HG02943 (cell line): ENCODE measurements around the gene ARFGAP2.

Experiments
- ATAC-seq: cut with Tn5 transposase; IDR thresholded peaks from one replicate; pipeline ENCODE4 v1.9.1; 2021; ENCODE audit warnings: mild to moderate bottlenecking, low read depth, moderate library complexity; ENCODE audit not compliant: unreplicated experiment

Gene ARFGAP2

DNA sequence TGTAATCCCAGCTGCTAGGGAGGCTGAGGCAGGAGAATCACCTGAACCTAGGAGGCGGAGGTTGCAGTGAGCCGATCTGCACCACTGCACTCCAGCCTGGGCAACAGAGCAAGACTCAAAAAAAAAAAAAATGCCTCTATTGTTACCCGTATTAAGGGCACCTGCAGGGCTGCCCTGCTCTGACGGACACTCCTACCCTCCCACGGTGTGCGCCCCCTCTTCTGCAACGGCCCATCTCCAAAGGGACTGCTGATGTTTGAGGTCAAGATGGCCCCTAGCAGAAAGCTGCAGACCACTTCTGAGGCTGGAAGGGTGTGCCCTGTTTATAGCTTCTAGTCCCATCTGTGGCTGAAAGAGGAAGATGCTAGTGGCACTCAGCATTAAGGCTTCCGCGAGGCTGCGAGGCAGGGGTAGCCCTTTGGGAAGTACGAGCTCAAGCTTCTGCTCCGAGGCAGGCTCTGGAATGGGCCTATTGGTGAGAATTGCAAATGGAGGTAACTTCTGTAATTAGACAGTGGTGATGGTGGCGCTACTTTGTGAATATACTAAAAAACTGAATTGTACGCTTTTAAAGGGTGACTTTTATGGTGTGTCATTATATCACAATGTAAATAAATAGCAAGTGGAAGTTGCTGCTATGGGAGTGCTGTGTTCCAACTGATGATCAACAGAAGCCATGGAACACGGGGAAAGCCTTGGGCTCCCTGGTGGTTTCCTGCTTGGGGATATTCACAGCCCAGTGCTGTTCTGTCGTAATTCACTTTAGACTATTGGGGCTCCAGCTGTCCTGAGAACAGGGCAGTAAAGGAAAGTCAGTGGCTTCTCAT lies 24.3 kb downstream of the ARFGAP2 start:
- ATAC-seq: no peak

DNA sequence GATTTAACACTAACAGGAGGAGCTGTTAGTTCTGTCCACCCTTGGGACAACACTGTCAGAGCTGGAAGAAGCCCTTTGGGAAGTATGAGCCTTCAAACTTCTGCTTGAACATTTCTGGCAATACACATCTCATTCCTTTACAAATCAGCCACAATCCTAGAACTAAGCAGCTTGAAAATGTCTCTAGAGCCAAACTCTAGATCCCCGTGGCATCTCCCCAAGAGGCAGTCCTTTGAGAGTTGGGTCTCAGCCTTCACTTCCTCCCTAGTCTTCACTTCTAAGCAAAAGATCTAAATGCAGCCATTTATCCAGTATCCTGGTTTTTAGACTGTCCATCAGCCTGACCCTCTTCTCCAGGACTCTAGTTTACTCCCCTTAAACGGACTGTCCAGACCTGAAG lies 26.9 kb downstream of the ARFGAP2 start:
- no peak for ATAC-seq

DNA sequence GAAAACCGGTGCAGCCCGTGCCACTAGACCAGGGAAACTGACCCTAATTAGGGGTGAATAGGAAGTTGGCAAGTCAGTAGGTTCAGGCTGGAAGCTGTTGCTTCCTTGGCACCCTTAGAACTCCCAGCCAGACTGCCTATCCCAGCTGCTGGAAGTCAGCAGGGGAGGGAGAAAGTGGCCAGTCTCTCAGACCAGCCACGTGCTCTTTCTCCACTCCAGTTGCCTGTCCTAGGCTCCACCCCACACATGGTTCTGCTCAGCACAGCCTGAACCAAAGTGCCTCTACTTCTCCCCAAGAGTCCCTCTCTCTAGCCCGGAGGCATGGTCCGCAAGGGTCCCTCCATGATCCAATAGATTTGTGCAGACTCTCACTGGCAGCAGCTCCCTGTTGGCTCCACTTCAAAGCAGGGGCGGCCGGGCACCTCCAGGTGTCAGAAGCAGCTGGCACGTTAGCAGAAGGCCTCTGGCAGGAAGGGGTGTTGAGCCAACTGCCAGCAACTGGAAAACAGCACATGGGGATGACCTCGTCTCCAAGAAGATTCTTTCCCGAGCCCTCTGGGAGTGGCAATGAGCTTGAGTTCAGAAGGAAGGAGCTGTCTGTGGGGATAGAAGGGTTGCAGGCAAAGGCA lies 27.7 kb downstream of the ARFGAP2 start:
- ATAC-seq: no peak

GRCh38 chr11:47148270-47148669 lies 28.4 kb downstream of the ARFGAP2 start:
- no peak for ATAC-seq

GRCh38 chr11:47147681-47148080 lies 29.0 kb downstream of the ARFGAP2 start:
- ATAC-seq: no peak

DNA sequence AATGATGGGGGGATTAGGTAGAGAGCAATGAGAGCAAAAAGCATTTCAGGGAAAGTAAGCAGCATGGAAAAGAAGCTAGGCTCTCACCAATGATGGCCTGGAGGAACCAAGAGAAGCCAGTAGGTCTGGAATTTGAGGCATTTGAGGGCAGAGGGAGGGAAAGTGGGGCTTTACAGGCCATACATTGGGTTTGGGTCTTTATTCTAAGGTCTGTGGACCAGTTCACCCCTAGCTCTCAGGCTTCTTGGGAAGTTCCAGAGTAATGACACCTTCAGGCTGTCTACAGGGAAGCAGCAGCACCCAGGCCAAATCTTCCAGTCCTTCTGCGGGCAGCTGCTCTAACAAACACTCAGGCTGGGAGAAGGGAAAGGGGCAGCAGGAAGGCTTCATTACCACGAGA lies 29.4 kb downstream of the ARFGAP2 start:
- ATAC-seq: no peak

- ATAC-seq: no peak
Measured at GRCh38 chr11:47144541-47144940, 32.1 kb downstream of the ARFGAP2 start.

DNA sequence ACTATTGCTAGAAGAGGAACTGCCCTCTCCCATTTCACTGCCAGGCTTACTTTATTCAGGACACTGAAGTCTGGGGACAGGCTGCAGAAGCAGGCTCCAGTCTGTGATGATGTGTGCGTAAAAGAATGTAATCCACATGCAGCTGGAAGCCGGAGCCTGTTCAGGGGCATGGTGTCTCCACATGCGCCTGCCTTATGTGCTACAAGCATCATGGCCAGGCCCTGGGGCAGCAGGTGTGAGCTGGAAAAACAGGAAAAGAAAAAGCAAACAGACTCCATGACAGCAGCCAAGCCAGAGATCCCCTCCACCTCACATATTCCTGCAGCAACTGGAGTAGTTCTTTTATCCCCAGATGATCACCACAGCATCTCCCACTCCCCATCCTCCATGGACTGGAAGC lies 33.4 kb downstream of the ARFGAP2 start:
- ATAC-seq: no peak

DNA sequence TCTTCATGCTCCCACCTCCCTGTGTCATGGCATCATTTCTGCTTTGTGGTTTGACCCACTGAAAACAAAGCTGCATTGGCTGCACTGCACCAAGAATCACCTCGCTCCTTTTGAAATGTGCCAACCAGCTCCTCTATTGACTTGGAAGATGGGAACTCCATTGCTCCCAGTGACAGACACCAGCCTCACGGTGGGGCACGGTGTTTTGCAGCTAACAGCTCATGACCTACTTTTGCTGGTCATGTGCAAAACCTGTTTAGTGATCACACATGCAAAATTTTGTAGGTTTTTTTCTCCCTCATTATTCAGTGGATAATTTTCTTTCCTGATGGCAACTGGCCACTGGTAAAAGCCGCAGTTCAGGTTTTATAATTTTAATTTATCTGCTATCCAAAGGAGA lies 36.8 kb downstream of the ARFGAP2 start:
- no peak for ATAC-seq

- ATAC-seq: no peak
Measured at GRCh38 chr11:47137476-47137875, 39.2 kb downstream of the ARFGAP2 start.

DNA sequence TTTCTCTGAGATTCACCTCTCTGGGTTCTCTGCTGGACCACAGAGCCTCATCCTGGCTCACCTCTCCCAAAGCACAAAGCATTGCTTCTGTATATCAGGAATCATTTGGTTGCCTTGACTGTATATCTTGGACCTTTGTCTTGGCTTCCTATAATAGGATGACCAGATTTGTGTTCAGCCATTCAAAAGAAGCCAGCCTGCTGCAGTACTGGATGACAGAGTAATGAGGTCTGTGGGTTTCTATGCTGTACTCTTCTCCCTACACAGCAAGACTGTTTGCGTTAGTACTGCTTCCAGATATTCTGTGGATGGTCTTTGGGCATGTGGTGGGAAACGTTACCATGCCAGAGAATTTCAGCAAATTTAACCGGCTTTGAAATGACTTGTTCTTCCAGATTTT lies 39.8 kb downstream of the ARFGAP2 start:
- ATAC-seq: no peak

DNA sequence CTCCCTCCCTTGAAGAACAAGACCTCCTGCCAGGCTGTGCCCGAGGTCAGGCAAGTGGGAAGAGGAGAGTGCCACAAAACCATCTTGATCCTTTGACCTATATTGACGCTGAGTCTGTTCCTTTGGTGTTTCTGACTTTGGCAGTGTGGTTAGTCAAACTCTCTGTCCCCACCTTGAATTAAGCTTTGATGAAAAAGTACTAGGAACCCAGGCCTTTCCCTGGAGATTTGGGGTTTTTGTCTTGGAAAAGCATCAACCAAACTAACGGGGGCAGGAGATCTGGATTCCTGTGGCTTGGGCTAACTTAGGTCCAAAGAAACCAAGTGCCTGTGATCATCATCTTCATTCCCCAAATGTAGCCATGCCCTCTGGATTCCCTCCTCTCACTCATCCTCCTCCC lies 40.4 kb downstream of the ARFGAP2 start:
- ATAC-seq: no peak

- no peak for ATAC-seq
Measured at GRCh38 chr11:47132981-47133380, 43.7 kb downstream of the ARFGAP2 start.

GRCh38 chr11:47132490-47132889 lies 44.2 kb downstream of the ARFGAP2 start:
- no peak for ATAC-seq

GRCh38 chr11:47131136-47131535 lies 45.5 kb downstream of the ARFGAP2 start:
- ATAC-seq: no peak

DNA sequence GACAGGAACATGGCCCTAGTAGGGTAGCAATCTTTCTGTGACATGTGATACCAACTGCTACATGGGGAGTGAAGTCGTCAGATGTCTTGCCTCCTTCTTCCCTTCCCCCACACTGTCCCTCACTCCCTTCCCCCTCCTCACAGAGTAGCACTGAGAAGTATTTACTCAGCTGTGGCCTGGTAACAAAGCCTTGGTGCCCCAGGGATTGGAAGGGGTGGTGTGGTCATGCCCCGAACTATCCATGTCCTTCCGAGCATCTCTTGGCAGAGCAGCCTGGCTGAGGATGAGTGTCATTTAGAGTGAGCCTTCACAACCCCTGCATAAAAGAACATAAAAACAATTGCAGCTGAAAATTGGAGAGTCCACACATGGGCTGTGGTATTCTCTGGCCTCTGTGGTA lies 46.1 kb downstream of the ARFGAP2 start:
- ATAC-seq: no peak

GRCh38 chr11:47127213-47127612 lies 49.5 kb downstream of the ARFGAP2 start:
- ATAC-seq: no peak

DNA sequence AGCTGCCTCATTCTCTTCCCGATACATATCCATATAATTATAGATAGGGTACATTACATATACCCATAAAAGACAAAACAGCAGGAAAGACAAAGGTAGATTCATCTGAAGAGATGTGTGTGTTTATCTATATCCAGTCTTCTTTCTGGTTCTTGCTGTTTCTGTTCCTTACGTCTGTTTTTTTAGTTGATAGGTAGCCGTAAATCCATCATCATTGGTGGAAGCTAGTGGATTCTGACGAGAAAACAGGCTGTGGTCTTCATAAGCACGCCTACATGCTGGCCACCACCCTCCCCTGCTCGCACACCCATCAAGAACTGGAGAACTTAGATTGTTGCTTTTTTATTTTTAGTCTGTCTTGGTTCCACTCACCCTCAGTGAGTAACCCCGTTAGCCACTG lies 51.6 kb downstream of the ARFGAP2 start:
- ATAC-seq: no peak

DNA sequence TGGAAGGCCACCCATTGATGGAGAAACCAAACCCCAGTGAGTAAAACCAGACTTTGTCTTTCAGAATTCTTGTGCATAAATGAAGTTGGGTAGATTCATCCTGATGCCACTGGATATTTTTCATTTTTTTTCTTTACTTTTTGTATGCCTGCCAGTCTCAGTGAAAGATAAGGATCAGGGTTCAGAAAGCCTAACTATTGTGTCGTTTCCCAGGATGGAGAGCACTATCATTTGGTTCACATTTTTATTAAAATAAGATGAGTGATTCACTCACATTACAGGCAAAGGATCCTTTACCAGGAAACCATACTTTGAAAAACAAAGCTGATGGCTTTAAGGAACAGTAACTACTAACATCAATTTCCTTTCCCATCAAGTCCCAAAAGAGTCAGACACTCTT lies 52.0 kb downstream of the ARFGAP2 start:
- no peak for ATAC-seq

DNA sequence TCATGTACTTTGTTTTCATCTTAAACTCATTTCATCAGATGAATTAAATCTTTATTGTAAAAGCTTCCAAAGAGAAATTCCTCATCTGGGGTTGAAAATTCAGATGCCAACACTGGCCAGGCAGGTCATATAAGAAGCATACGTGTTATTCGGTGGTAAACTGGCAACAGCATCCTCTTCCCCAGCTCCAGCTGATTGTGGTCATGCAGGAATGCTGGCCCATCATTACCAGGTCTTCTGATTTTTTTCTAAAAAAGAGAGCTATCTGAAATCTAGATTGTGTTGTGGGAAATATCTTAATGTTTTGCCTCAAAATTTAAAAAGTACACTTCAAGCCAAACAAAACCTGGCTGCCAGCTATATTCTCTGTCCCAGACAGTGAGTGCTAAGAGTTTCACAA lies 53.6 kb downstream of the ARFGAP2 start:
- ATAC-seq: no peak

DNA sequence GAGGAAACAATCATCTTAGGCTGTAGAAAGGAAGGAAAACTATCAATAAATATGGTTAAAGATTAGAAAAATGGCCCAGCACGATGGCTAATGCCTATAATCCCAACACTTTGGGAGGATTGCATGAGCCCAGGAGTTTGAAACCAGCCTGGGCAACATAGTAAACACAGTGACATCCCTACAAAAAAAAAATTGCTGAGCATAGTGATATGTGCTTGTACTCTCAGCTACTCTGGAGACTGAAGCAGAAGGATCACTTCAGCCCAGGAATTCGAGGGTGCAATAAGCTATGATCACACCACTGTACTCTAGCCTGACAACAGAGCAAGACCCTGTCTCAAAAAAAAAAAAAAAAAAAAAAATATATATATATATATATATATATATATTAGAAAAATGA lies 54.9 kb downstream of the ARFGAP2 start:
- ATAC-seq: no peak

DNA sequence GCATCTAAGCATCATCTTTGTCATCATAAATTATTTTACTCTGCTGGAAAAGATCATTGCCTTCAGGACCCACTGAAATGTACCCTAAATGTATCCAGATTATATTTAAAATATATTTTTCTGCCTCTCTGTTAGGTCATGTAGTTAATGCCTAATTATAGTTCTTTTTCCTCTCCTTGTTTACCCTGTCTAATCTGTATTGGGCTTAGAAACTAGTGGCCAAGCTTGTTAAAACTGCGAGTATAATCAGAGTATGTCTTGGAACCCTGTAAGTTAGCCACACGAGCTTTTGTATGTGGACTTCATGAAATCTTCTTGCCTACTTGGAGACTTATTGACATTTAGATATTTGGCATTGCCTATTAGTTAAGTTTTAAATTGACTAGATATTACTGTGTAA lies 55.6 kb downstream of the ARFGAP2 start:
- ATAC-seq: no peak
